Right lobe of liver (tissue), 4 donors: ENCODE measurements around the gene ADARB2.

Experiments
- CTCF ChIP-seq, 4 donors: fragments of 200-600 bp in 3 of 4; fragments of 450-650 bp in 1 of 4; IDR thresholded peaks; one replicate each; pipeline versions ENCODE4 v1.5.1 to v1.8.0; 2016 to 2022; ENCODE audit warnings: antibody characterized with exemption in 4 of 4, mild to moderate bottlenecking in 2 of 4
- POLR2A ChIP-seq: fragments of 450-650 bp; IDR thresholded peaks from one replicate; pipeline ENCODE4 v1.6.1; 2017; ENCODE audit warnings: antibody characterized with exemption, mild to moderate bottlenecking
- donor health status: DM: no; HTN: no; CAD: no.
- donor health status: DM: no; HTN: no; CAD: no.
- donor health status: DM: no; HTN: yes; CAD: no.

- TF ChIP-seq CTCF (IDR thresholded peaks at IDR 0.05) (no peak), POLR2A (no peak)
These were observed 5.7 kb downstream of the ADARB2 start for GRCh38 chr10:1731592-1731991.
